BE2C (cell line): ENCODE results near the gene DUSP8.
"Not testable (repeated sequence)": the region's sequence is repeated elsewhere in the genome, so short reads cannot be mapped to it uniquely, and the experiment has no call there.

Experiments used
- DNase-seq: peaks from one replicate; pipeline ENCODE4 v3.0.0-alpha.2; 2020
- H3K27me3 ChIP-seq: fragments of 250-450 bp; sonication (Bioruptor Pico); 2 replicates; pipeline ENCODE4 v1.5.1; 2020; ENCODE audit warnings: mild to moderate bottlenecking
- H3K36me3 ChIP-seq: fragments of 250-450 bp; sonication (Bioruptor Pico); 2 replicates; pipeline ENCODE4 v1.5.1; 2020; ENCODE audit warnings: mild to moderate bottlenecking
- H3K4me1 ChIP-seq: fragments of 250-450 bp; sonication (Bioruptor Pico); 2 replicates; pipeline ENCODE4 v1.5.1; 2020
- H3K4me3 ChIP-seq: 2 replicates; pipeline ENCODE4 v1.5.1; 2011; ENCODE audit warnings: low read depth, low read length
- H3K9me3 ChIP-seq: fragments of 250-450 bp; sonication (Bioruptor Pico); 2 replicates; pipeline ENCODE4 v1.5.1; 2020
- TF ChIP-seq, protein P1 (sequence below): IDR thresholded peaks from 2 replicates; pipeline ENCODE4 v1.5.1; 2012; ENCODE audit warnings: mild to moderate bottlenecking, low read depth, low read length

Gene DUSP8

DNA sequence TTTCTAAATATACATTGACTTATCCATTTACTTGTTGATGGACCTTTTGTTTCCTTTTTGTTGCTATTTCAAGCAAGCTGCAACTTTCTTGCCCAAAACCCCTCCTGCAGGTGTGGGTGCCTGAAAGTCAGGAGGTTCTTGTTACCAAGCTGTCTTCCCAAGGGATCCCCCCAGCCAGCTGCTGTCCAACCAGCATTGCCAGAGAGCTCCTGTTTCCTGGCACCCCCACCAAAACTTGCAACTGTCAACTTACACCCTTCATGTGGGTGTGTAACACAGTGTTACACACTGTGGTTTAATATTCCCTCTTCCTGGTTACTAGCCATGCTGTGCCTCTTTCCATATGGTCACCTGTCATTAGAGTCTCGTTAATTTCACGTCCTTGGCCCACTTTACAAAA lies 14.6 kb upstream of the DUSP8 start:
- TF ChIP-seq, protein P1, sequence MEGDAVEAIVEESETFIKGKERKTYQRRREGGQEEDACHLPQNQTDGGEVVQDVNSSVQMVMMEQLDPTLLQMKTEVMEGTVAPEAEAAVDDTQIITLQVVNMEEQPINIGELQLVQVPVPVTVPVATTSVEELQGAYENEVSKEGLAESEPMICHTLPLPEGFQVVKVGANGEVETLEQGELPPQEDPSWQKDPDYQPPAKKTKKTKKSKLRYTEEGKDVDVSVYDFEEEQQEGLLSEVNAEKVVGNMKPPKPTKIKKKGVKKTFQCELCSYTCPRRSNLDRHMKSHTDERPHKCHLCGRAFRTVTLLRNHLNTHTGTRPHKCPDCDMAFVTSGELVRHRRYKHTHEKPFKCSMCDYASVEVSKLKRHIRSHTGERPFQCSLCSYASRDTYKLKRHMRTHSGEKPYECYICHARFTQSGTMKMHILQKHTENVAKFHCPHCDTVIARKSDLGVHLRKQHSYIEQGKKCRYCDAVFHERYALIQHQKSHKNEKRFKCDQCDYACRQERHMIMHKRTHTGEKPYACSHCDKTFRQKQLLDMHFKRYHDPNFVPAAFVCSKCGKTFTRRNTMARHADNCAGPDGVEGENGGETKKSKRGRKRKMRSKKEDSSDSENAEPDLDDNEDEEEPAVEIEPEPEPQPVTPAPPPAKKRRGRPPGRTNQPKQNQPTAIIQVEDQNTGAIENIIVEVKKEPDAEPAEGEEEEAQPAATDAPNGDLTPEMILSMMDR: no peak
- H3K4me3 ChIP-seq: no peak overlapping the region
- no peak for DNase-seq
- H3K36me3 ChIP-seq: no peaks in the 10 kb centered on the region
- H3K4me1 ChIP-seq: no peaks in the 10 kb centered on the region
- H3K9me3 ChIP-seq: no peaks in the 10 kb centered on the region
- no peaks in the 10 kb centered on the region for H3K27me3 ChIP-seq

DNA sequence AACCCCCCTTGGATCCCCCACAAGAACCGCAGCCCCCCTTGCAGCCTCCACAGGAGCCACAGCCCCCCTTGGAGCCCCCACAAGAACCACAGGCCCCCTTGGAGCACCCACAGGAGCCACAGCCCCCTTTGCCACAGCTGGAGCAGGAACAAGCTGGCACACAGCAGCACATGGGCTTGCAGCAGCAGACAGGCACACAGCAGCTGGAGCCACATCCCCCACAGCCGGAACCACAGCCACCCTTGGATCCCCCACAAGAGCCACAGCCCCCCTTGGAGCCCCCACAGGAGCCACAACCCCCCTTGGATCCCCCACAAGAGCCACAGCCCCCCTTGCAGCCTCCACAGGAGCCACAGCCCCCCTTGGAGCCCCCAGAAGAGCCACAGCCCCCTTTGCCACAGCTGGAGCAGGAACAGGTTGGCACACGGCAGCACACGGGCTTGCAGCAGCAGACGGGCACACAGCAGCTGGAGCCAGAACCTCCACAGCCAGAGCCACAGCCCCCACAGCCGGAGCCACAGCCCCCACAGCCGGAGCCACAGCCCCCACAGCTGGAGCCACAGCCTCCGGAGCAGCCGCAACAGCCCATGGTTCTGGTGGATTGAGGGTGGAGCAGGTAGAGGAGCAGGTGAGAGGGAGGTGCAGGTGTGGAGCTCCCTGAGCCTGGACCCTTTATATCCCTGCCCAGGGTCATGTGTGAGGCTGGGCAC lies 12.7 kb upstream of the DUSP8 start, which contains the start of gene KRTAP5-1:
KRTAP5-1 (minus strand) TSS at position 623 of the 710 bp plus-strand sequence; CDS start at position 589, 34 bp downstream.
- not testable (repeated sequence) for H3K27me3 ChIP-seq, H3K9me3 ChIP-seq, H3K4me1 ChIP-seq, DNase-seq, H3K36me3 ChIP-seq, H3K4me3 ChIP-seq

DNA sequence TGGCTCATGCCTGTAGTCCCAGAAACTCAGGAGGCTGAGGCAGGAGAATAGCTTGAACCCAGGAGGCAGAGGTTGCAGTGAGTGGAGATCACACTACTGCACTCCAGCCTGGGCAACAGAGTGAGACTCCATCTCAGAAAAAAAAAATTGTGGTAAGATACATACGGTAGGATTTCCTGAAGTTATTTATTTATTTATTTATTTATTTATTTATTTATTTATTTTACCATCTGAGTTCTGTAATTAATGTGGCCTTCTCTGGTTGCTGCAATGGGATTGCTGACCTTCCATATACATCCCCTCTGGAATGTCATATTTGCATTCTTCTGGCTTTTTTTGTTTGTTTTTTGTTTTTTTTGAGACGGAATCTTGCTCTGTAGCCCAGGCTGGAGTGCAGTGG lies 10.8 kb upstream of the DUSP8 start:
- not testable (repeated sequence) for H3K9me3 ChIP-seq, H3K27me3 ChIP-seq, DNase-seq, H3K4me1 ChIP-seq, H3K4me3 ChIP-seq, H3K36me3 ChIP-seq

DNA sequence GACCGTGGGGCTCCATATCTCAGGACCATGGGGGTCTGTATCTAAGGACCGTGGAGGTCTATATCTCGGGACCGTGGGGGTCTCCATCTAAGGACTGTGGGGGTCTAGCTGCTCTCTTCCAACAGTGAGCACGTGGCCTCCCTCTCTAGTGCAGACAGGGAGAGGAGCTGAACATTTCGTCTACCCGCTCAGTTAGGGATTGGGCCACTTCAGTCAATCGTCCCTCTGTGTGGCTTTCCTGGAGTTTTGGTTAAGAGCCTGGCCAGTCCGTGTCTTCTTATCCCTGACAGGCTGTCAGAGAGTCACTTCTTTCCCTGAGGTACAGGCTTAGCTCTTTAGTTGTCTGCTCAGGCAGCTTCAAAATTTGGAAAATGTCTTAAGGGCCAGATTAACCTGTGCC lies 9.9 kb upstream of the DUSP8 start:
- Histone ChIP-seq H3K4me1 (no peaks in the 10 kb centered on the region), H3K36me3 (no peaks in the 10 kb centered on the region), H3K4me3 (no peak overlapping the region), H3K9me3 (no peaks in the 10 kb centered on the region), H3K27me3 (no peaks in the 10 kb centered on the region)
- TF ChIP-seq, protein P1: no peak
- no peak for DNase-seq

DNA sequence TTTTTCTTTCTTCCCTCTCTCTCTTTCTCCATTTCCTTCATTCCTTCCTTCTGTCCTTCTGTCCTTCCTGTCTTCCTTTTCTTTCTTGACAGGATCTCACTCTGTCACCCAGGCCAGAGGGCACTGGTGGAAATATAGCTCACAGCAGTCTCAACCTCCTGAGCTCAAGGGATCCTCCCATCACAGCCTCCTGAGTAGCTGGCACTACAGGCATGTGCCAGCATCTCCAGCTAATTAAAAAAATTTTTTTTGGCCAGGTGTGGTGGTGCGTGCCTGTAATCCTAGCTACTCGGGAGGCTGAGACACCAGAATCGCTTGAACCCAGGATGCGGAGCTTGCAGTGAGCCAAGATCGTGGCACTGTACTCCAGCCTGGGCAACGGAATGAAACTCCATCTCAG lies 4.8 kb upstream of the DUSP8 start:
- TF ChIP-seq, protein P1: no peak
- DNase-seq: no peak
- peaks cover 27% of the 10 kb centered on the region for H3K27me3 ChIP-seq
- H3K36me3 ChIP-seq: no peaks in the 10 kb centered on the region
- H3K4me1 ChIP-seq: no peaks in the 10 kb centered on the region
- no peak overlapping the region for H3K4me3 ChIP-seq
- no peaks in the 10 kb centered on the region for H3K9me3 ChIP-seq

DNA sequence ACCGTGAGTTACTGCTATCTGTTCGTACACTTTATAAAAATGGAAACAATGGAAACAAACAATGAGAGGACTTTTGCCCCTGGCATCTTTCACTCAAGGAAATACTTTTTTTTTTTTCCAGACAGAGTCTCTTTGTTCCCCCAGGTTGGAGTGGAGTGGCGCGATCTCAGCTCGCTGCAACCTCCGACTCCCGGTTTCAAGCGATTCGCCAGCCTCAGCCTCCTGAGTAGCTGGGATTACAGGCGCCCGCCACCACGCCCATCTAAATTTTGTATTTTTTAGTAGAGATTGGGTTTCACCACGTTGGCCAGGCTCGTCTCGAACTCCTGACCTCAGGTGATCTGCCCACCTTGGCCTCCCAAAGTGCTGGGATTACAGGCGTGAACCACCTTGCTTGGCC lies 3.7 kb upstream of the DUSP8 start:
- H3K4me1 ChIP-seq, DNase-seq, H3K36me3 ChIP-seq, H3K4me3 ChIP-seq, H3K9me3 ChIP-seq: not testable (repeated sequence)
- H3K27me3 ChIP-seq: peaks cover 27% of the 10 kb centered on the region

DNA sequence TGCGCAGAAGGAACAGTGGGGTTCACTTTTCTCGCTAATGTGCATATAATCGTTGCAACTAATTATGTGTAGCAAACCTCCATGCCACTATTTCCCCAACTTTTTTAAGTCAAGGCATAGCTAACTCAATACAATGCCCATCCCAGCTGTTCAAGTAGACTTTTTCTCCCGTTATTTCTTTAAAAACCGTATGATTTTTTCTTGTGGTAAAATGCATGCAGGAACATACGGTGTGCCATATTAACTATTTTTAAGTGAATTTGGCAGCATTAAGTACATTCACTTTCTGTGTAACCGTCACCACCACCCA lies 2.8 kb upstream of the DUSP8 start:
- TF ChIP-seq, protein P1: no peak
- Histone ChIP-seq H3K4me1 (peaks cover 3% of the 10 kb centered on the region; the same call in 1 of the 2 replicates), H3K4me3 (no peak overlapping the region), H3K27me3 (peaks cover 27% of the 10 kb centered on the region), H3K9me3 (no peaks in the 10 kb centered on the region), H3K36me3 (no peaks in the 10 kb centered on the region)
- no peak for DNase-seq
